GM12872 (cell line): Measurements from ENCODE around the gene ENO2.

Experiments used
- CTCF ChIP-seq: IDR thresholded peaks from 3 replicates; pipeline ENCODE4 v1.5.1; 2011; ENCODE audit warnings: low read depth, mild to moderate bottlenecking, low read length, moderate library complexity; ENCODE audit not compliant: insufficient read depth

Gene ENO2

GRCh38 chr12:6927379-6928021 lies 13.1 kb downstream of the ENO2 start, which contains the start of gene ATN1:
TSS of gene ATN1 (plus strand) at chr12:6927959. CDS start at chr12:6934002, 6,043 bp downstream.
- TF ChIP-seq CTCF = no peak

GRCh38 chr12:6928022-6928702 lies 13.8 kb downstream of the ENO2 start:
- TF ChIP-seq CTCF = no peak

- no peak for TF ChIP-seq CTCF
Observed at GRCh38 chr12:6928703-6929407, 14.5 kb downstream of the ENO2 start.

- TF ChIP-seq CTCF = no peak
Observed at GRCh38 chr12:6929466-6930452, 15.4 kb downstream of the ENO2 start.

- no peak for TF ChIP-seq CTCF
Observed at GRCh38 chr12:6932766-6933165, 18.4 kb downstream of the ENO2 start.

- no peak for TF ChIP-seq CTCF
Observed at GRCh38 chr12:6934110-6934509, 19.7 kb downstream of the ENO2 start.
